ENCODE measurements around the gene EEFSEC.

DNA sequence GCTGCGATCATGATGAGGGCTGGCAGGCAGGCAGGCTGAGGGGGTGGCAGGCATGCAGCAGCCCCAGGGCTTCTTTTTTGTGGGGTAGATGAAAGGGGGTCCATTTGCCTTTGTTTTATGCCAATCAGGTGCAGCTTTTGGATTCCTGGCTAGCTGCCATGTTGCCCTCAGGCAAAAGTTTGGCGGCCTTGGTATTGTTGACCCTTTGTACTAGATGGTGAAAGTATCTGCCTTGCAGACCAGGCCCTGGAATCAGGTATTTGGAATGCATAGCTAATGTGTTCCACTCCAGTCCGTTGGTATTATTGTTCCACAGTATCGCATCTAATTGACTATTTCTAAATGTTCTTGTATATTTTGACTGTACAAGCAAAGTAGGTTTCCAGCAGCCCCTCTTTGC lies 35.0 kb downstream of the EEFSEC start:
- TF ChIP-seq POLR2AphosphoS5 (IDR thresholded peaks at IDR 0.05; ENCODE audit: low read depth, low read length) (no peak), POLR2A (IDR thresholded peaks at IDR 0.05; ENCODE audit: low read depth, low read length) (no peak), TAF1 (IDR thresholded peaks at IDR 0.05; ENCODE audit: borderline replicate concordance, low read depth, low read length) (no peak)

Data from GM12892 (cell line).